HG02870 (cell line): ENCODE data around the gene FREY1.

Experiments
- ATAC-seq: cut with Tn5 transposase; IDR thresholded peaks from one replicate; pipeline ENCODE4 v1.9.1; 2021; ENCODE audit warnings: mild to moderate bottlenecking, moderate library complexity; ENCODE audit not compliant: unreplicated experiment

FREY1 gene

GRCh38 chr11:45929486-45930030, 22.5 kb upstream of the FREY1 start:
- peak; percentile 3 for ATAC-seq

DNA sequence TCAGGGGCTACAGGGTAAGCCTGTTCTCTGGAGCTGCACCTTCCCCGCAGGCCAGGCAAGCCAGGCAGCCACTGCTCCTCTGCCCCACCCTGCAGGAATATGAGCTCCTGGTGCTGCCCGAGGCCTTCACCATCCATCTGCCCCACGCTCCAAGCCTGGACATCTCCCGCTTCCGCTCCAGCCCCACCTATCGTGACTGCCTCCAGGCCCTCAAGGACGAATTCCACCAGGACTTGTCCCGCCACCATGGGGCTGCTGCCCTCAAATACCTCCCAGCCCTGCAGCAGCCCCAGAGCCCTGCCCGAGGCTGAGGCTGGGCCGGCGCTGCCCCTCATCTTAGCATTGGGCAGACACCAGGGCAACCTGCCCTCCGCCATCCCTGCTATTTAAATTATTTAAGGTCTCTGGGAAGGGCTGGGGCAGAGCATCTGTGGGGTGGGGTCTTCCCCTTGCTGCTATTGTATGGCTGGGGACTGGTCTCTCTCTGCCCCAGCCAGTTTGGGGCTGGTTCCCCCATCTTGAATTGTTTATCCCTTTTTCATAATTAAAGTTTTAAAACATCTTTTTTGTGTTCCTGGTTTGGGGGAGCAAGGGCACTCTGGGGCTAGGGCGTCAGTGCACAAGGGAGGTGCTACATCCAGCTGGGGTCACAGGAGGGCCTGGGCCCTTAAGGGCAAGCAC, 21.6 kb upstream of the FREY1 start:
- ATAC-seq = no peak

GRCh38 chr11:45927684-45928413, 20.8 kb upstream of the FREY1 start:
- ATAC-seq = no peak

DNA sequence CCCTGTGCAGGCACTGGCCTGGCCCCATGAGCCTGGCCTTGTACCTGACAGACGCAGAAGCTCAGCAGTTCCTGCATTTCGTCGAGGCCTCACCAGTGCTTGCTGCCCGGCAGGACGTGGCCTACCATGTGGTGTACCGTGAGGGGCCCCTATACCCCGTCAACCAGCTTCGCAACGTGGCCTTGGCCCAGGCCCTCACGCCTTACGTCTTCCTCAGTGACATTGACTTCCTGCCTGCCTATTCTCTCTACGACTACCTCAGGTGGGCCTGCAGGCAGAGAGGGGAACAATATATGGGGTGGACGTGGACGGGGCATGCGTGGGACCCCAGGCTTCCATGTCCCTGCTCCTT, 20.2 kb upstream of the FREY1 start:
- no peak for ATAC-seq

- ATAC-seq = no peak
These were observed 19.7 kb upstream of the FREY1 start for GRCh38 chr11:45926536-45927331.

GRCh38 chr11:45926001-45926401, 18.9 kb upstream of the FREY1 start:
- ATAC-seq = no peak

- ATAC-seq = no peak
These were observed 18.5 kb upstream of the FREY1 start for GRCh38 chr11:45925550-45925949.

- no peak for ATAC-seq
These were observed 17.9 kb upstream of the FREY1 start for GRCh38 chr11:45924927-45925326.

DNA sequence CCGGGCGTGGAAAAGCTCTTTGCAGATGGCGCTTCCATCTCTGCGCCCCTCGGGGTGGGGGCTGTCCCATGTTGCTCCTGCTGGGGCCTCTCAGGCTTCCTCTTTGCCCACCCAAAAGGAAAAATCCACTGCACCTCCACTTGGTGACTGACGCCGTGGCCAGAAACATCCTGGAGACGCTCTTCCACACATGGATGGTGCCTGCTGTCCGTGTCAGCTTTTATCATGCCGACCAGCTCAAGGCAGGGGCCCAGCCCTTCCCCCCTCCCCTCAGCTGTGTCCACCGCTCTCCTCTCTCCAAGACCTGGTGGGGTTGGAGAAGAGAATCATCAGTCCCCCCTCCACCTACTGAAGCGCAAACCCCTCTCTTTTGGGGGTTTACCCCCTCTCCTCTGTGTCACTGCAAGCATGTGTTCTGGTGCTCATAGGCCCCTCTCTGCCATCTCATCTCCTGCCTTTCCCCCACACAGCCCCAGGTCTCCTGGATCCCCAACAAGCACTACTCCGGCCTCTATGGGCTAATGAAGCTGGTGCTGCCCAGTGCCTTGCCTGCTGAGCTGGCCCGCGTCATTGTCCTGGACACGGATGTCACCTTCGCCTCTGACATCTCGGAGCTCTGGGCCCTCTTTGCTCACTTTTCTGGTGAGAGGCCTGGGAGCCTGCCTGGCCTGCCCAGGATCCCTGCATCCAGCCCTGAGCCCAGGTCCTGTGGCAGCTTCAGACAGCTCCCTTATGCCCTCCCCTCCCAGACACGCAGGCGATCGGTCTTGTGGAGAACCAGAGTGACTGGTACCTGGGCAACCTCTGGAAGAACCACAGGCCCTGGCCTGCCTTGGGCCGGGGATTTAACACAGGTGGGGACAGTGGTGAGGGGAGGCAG, 17.2 kb upstream of the FREY1 start:
- ATAC-seq = no peak

- ATAC-seq = no peak
These were observed 15.5 kb upstream of the FREY1 start, which contains the start of gene LARGE2 for GRCh38 chr11:45922425-45923082. Gene LARGE2, plus strand, starts transcription at chr11:45922656. Its CDS starts 227 bp downstream, at chr11:45922883.

DNA sequence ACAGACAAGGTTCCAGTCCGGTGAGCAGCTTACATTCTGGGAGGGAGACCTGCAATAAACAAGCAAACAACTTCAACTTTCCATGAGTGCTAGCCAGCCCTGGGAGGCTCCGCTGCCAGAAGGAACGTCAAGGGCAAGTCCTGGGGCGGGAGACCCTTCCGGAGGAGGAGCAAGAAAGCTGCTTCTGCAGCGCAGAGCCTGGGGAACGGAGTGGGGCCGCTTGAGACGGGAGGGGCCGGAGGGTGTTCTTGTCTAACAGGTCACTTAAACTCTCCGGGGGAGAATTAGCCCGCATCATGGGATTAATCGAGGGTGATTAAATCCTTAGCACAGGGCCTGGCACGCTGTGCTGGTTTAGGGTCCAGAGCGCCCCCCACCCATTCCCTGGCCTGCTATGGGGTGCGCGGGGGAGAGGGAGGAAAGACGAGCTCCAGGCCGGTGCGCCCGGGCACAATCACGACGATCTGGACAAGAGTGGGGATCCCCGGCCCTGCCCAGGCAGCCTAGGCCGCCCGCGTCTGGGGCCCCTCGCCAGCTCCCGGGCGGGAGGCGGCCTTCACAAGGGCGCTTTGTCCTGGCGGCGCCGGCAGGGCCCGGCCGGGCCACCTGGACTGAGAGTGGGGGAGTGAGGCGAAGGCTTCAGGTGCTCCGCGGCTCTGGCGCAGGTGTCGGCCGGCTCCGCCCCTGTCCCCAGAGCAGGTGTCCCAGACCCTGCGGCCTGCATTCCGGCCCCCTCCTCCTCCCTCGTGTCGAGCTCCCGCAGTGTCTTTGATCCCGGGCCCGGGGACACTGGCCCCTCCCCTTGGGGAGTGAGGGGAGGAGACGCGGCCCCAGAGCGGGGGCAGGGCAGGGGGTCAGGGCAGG, 14.7 kb upstream of the FREY1 start:
- ATAC-seq = no peak

GRCh38 chr11:45920531-45921477, 13.7 kb upstream of the FREY1 start:
- ATAC-seq = no peak

- ATAC-seq = no peak
These were observed 12.9 kb upstream of the FREY1 start for GRCh38 chr11:45919806-45920530.

DNA sequence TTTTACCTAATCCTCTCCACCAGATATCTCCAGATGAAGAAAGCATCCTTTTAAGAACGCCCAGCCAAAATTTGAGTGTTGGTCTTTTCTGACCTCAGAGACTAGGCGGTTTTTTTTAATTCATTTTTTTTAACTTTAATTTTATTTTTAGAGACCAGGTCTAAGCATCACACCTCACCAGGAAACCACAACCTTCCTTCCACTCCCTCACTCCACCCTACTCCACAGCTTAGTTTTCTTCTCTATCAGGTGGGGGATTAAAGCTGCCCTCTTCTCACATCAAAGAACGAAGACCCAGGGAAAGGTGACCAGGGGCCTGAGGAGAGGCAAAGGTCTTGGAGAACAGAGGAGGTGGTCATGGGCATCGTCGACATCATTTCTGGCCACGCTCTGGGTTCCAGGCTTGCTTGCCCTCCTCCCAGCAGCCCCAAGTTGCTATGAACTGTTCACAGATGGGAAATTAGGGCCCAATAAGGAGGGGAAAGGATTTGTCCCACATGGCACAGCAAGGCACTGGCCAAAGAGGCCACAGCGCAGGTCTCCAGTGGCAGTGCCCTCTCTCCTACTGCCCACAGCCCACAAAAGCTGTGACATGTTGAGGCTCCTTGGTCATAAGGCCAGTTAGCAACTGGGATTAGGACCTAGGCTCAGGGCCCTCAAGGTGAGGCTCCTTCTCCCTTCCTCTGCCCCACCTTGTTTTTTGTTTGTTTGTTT, 12.0 kb upstream of the FREY1 start:
- ATAC-seq = no peak

DNA sequence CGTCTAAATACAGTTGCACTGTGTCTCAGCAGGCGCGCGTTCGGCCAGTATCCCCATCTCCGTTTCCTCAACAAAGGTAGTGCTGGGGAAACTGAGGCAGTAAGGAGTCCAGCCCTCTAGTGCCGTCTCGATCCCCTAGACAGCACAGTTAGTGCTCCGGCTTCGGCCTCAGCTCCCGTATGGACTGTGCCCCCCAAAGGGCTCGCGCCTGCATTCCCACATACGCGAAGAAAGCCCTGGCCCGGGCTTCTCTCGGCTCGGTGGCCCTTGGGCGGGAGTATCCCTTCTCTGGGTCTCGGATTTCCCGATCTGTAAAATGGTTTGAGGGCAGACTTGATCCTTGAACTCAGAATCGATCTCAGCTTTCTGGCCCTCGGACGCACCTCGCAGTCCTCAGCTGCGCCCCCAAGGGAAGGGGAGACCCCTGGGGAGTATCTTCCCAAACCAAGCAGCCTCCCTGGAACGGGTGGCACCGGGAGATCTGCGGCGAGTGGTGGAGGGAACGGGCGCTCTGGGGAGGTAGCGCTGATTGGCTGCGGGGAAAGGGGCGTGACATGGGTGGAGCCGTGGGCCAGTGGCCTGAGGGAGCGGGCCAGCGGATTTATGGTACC, 11.4 kb upstream of the FREY1 start:
- peak; percentile 30 for ATAC-seq

- ATAC-seq = peak; percentile 93
These were observed 10.7 kb upstream of the FREY1 start, which contains the start of gene PEX16 for GRCh38 chr11:45917623-45918330. Gene PEX16, minus strand, starts transcription at chr11:45917877. Its CDS starts 66 bp downstream, at chr11:45917811.
